H9 (cell line): ENCODE measurements around the gene HPD. TPM values are rescaled to one million over a fixed set of nuclear protein-coding genes. Genes with fewer than 3 reads are reported as not detected.

Experiments used
- DNase-seq: peaks from one replicate; pipeline ENCODE4 v3.0.0-alpha.2; 2017
- H2AFZ ChIP-seq: one replicate; pipeline ENCODE4 v1.6.1; 2013; ENCODE audit warnings: mild to moderate bottlenecking, low read length, control low read depth, moderate library complexity
- H2AK5ac ChIP-seq: 2 replicates; pipeline ENCODE4 v1.6.1; 2013; ENCODE audit warnings: low read length, control low read depth, mixed read lengths; ENCODE audit not compliant: insufficient read length
- H2BK120ac ChIP-seq: one replicate; pipeline ENCODE4 v1.6.1; 2013; ENCODE audit warnings: low read depth, mild to moderate bottlenecking, low read length, control low read depth, inconsistent platforms; ENCODE audit not compliant: poor library complexity, severe bottlenecking
- H2BK12ac ChIP-seq: 2 replicates; pipeline ENCODE4 v1.6.1; 2013; ENCODE audit warnings: low read length, control low read depth, mixed read lengths, low read depth; ENCODE audit not compliant: insufficient read length
- H2BK15ac ChIP-seq: 2 replicates; pipeline ENCODE4 v1.6.1; 2013; ENCODE audit warnings: low read depth, low read length, control low read depth
- H2BK20ac ChIP-seq: one replicate; pipeline ENCODE4 v1.6.1; 2013; ENCODE audit warnings: low read depth, mild to moderate bottlenecking, low read length, control low read depth, inconsistent platforms; ENCODE audit not compliant: poor library complexity, severe bottlenecking
- H2BK5ac ChIP-seq: 2 replicates; pipeline ENCODE4 v1.6.1; 2013; ENCODE audit warnings: low read length, control low read depth, mixed read lengths; ENCODE audit not compliant: insufficient read length
- H3K14ac ChIP-seq: 2 replicates; pipeline ENCODE4 v1.6.1; 2013; ENCODE audit warnings: low read length, control low read depth; ENCODE audit not compliant: insufficient read depth
- H3K18ac ChIP-seq: 2 replicates; pipeline ENCODE4 v1.6.1; 2013; ENCODE audit warnings: low read depth, mild to moderate bottlenecking, mixed read lengths, low read length, control low read depth; ENCODE audit not compliant: insufficient read length
- H3K23ac ChIP-seq: 2 replicates; pipeline ENCODE4 v1.6.1; 2013; ENCODE audit warnings: low read length, control low read depth, mixed read lengths, low read depth; ENCODE audit not compliant: insufficient read length
- H3K23me2 ChIP-seq: 2 replicates; pipeline ENCODE4 v1.6.1; 2013; ENCODE audit warnings: low read depth, mild to moderate bottlenecking, mixed read lengths, low read length, control low read depth; ENCODE audit not compliant: insufficient read length, poor library complexity, severe bottlenecking
- H3K27ac ChIP-seq: 2 replicates; pipeline ENCODE4 v1.5.1; 2013; ENCODE audit warnings: low read length, control low read depth, mixed read lengths, low read depth; ENCODE audit not compliant: insufficient read length
- H3K27me3 ChIP-seq: 2 replicates; pipeline ENCODE4 v1.6.1; 2013; ENCODE audit warnings: low read length, control low read depth, inconsistent platforms; ENCODE audit not compliant: insufficient read depth
- H3K4ac ChIP-seq: 2 replicates; pipeline ENCODE4 v1.6.1; 2013; ENCODE audit warnings: low read depth, mild to moderate bottlenecking, control low read depth, inconsistent platforms, low read length, moderate library complexity
- H3K4me1 ChIP-seq: 2 replicates; pipeline ENCODE4 v1.6.1; 2013; ENCODE audit warnings: low read length, control low read depth, inconsistent platforms; ENCODE audit not compliant: insufficient read depth
- H3K4me2 ChIP-seq: 2 replicates; pipeline ENCODE4 v1.6.1; 2013; ENCODE audit warnings: low read length, control low read depth, mixed read lengths; ENCODE audit not compliant: insufficient read length, insufficient read depth
- H3K56ac ChIP-seq: 2 replicates; pipeline ENCODE4 v1.6.1; 2013; ENCODE audit warnings: low read depth, mild to moderate bottlenecking, mixed read lengths, low read length, control low read depth; ENCODE audit not compliant: insufficient read length
- H3K79me1 ChIP-seq: 2 replicates; pipeline ENCODE4 v1.6.1; 2013; ENCODE audit warnings: low read depth, mild to moderate bottlenecking, moderate library complexity, low read length, control low read depth, inconsistent platforms; ENCODE audit not compliant: insufficient read depth, poor library complexity, severe bottlenecking
- H3K79me2 ChIP-seq: 2 replicates; pipeline ENCODE4 v1.6.1; 2013; ENCODE audit warnings: low read length, control low read depth, inconsistent platforms; ENCODE audit not compliant: insufficient read depth
- H3K9ac ChIP-seq: 2 replicates; pipeline ENCODE4 v1.6.1; 2013; ENCODE audit warnings: low read length, control low read depth, mixed read lengths; ENCODE audit not compliant: insufficient read length; ENCODE audit errors: extremely low read depth
- H3K9me3 ChIP-seq: one replicate; pipeline ENCODE4 v1.6.1; 2013; ENCODE audit warnings: low read depth, low read length, inconsistent platforms; ENCODE audit not compliant: control insufficient read depth
- H3T11ph ChIP-seq: one replicate; pipeline ENCODE4 v1.6.1; 2013; ENCODE audit warnings: mild to moderate bottlenecking, low read length, control low read depth, inconsistent platforms
- H4K20me1 ChIP-seq: one replicate; pipeline ENCODE4 v1.6.1; 2013; ENCODE audit not compliant: control insufficient read depth, insufficient read length, insufficient read depth
- H4K5ac ChIP-seq: 2 replicates; pipeline ENCODE4 v1.6.1; 2013; ENCODE audit warnings: low read depth, mild to moderate bottlenecking, mixed read lengths, low read length, control low read depth; ENCODE audit not compliant: insufficient read length
- H4K8ac ChIP-seq: replicated peaks from 2 replicates; pipeline ENCODE4 v1.6.1; 2013; ENCODE audit warnings: low read length, control low read depth, mixed read lengths, low read depth; ENCODE audit not compliant: insufficient read length
- H4K91ac ChIP-seq: 2 replicates; pipeline ENCODE4 v1.6.1; 2013; ENCODE audit warnings: low read depth, mild to moderate bottlenecking, moderate library complexity, mixed read lengths, low read length, control low read depth; ENCODE audit not compliant: insufficient read length
- H3K27ac Mint-ChIP-seq, 3 experiments: 2 replicates in 2 of 3; 3 replicates in 1 of 3; pipeline ENCODE4 v1.8.0; 2020 to 2021; ENCODE audit warnings: mixed read lengths in 3 of 3, mild to moderate bottlenecking in 1 of 3, moderate library complexity in 1 of 3
- H3K27me3 Mint-ChIP-seq: 2 replicates; pipeline ENCODE4 v1.8.0; 2021; ENCODE audit warnings: low read depth, mild to moderate bottlenecking, moderate library complexity, mixed read lengths
- H3K36me3 Mint-ChIP-seq, 3 experiments: 2 replicates in 2 of 3; 3 replicates in 1 of 3; pipeline ENCODE4 v1.8.0; 2020 to 2021; ENCODE audit warnings: low read depth in 3 of 3, mixed read lengths in 3 of 3; ENCODE audit not compliant: insufficient read depth in 1 of 3
- H3K4me1 Mint-ChIP-seq, 2 experiments: 2 replicates each; pipeline ENCODE4 v1.8.0; 2020; ENCODE audit warnings: mixed read lengths in 2 of 2
- H3K4me3 Mint-ChIP-seq, 2 experiments: 2 replicates in 1 of 2; 3 replicates in 1 of 2; pipeline ENCODE4 v1.8.0; 2020 to 2021; ENCODE audit warnings: mild to moderate bottlenecking in 2 of 2, mixed read lengths in 2 of 2, moderate library complexity in 1 of 2
- H3K9me3 Mint-ChIP-seq, 2 experiments: 2 replicates in 1 of 2; 3 replicates in 1 of 2; pipeline ENCODE4 v1.8.0; 2020; ENCODE audit warnings: mild to moderate bottlenecking in 2 of 2, mixed read lengths in 2 of 2, moderate library complexity in 1 of 2
- WGBS: extraction: QIAGEN DNeasy Blood & Tissue Kit; methylation state at CpG from one replicate; pipeline ENCODE4 v1.1.7; 2013; ENCODE audit warnings: missing lambda C conversion rate, low lambda C conversion rate, mixed read lengths; ENCODE audit not compliant: insufficient read length; ENCODE audit errors: extremely low coverage; 5-methylcytosine and 5-hydroxymethylcytosine counted together
- total RNA-seq: library from RNA; stranded (reverse); gene quantifications from 2 replicates; pipeline ENCODE4 v1.2.1, GENCODE V29; 2021
- TF ChIP-seq, protein P1 (sequence below): fragments of 200-600 bp; sonication (generic); conservative IDR thresholded peaks from 3 replicates; pipeline ENCODE4 v1.8.0; 2021; ENCODE audit warnings: antibody characterized with exemption, mild to moderate bottlenecking

Gene HPD
- total RNA-seq, 1 experiment from 2014 or later: not detected

DNA sequence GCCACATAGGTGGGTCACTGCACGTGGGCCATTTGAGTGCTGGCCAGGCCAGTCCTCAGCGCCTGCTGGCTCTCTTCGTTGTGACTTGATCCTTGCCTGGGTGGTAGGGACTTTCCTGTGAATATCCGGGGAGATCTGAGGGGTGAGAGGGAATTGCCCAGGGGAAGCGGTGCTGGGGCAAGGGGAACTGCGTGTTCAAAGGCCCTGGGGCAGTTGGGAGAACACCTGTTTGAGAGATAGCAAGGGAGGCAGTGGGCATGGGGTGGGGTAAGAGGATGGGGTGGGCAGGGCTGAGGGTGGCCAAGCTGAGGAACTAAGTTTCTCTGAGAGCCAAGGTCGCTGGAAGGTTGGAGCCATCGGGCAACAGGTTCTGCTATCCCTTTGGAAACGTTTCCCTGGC, 29.8 kb downstream of the HPD start:
- no peak overlapping the region for H3K56ac ChIP-seq
- H4K20me1 ChIP-seq: no peaks in the 10 kb centered on the region
- Mint-ChIP-seq H3K4me3 (no peak overlapping the region), H3K36me3 (peaks cover 24 to 74% (median 59%) of the 10 kb centered on the region in 3 experiments; a peak in 6 of 7 replicates), H3K27ac (peak overlapping the region in 2 of 3 experiments; percentile 28 to 31; a peak in 1 of 7 replicates), H3K4me1 (peaks cover 0 to 8% of the 10 kb centered on the region in 2 experiments; a peak in 1 of 4 replicates), H3K9me3 (no peaks in the 10 kb centered on the region; a peak in 1 of 5 replicates), H3K27me3 (no peaks in the 10 kb centered on the region)
- TF ChIP-seq, protein P1, sequence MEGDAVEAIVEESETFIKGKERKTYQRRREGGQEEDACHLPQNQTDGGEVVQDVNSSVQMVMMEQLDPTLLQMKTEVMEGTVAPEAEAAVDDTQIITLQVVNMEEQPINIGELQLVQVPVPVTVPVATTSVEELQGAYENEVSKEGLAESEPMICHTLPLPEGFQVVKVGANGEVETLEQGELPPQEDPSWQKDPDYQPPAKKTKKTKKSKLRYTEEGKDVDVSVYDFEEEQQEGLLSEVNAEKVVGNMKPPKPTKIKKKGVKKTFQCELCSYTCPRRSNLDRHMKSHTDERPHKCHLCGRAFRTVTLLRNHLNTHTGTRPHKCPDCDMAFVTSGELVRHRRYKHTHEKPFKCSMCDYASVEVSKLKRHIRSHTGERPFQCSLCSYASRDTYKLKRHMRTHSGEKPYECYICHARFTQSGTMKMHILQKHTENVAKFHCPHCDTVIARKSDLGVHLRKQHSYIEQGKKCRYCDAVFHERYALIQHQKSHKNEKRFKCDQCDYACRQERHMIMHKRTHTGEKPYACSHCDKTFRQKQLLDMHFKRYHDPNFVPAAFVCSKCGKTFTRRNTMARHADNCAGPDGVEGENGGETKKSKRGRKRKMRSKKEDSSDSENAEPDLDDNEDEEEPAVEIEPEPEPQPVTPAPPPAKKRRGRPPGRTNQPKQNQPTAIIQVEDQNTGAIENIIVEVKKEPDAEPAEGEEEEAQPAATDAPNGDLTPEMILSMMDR: no peak
- H3K4me1 ChIP-seq: no peaks in the 10 kb centered on the region
- H4K91ac ChIP-seq: no peak overlapping the region
- no peak overlapping the region for H4K8ac ChIP-seq
- H3T11ph ChIP-seq: no peak overlapping the region
- H3K23me2 ChIP-seq: no peaks in the 10 kb centered on the region
- no peak overlapping the region for H2BK5ac ChIP-seq
- H3K18ac ChIP-seq: no peak overlapping the region
- H2BK12ac ChIP-seq: no peak overlapping the region
- no CpG with 5 or more reads among the region's 9 CpGs for WGBS
- no peak overlapping the region for H3K9ac ChIP-seq
- no peak overlapping the region for H2BK120ac ChIP-seq
- DNase-seq: no peak
- H3K9me3 ChIP-seq: no peaks in the 10 kb centered on the region
- H3K4ac ChIP-seq: no peak overlapping the region
- H3K27me3 ChIP-seq: no peaks in the 10 kb centered on the region
- no peak overlapping the region for H3K27ac ChIP-seq
- no peak overlapping the region for H2AFZ ChIP-seq
- no peaks in the 10 kb centered on the region for H3K79me2 ChIP-seq
- H3K23ac ChIP-seq: no peak overlapping the region
- no peak overlapping the region for H2BK15ac ChIP-seq
- H3K79me1 ChIP-seq: no peaks in the 10 kb centered on the region
- H2AK5ac ChIP-seq: no peak overlapping the region
- no peak overlapping the region for H3K4me2 ChIP-seq
- H3K14ac ChIP-seq: no peak overlapping the region
- no peak overlapping the region for H4K5ac ChIP-seq
- no peak overlapping the region for H2BK20ac ChIP-seq
